ENCODE results near the gene FMO4. TPM values are rescaled to one million over a fixed set of nuclear protein-coding genes. Genes with fewer than 3 reads are reported as not detected.

The FMO4 gene
- total and polyA plus RNA-seq, 2 experiments from 2014 or later: 1.4 to 1.7 TPM

GRCh38 chr1:171346881-171347280 lies 32.9 kb downstream of the FMO4 start:
- Histone ChIP-seq H4K20me1 (ENCODE audit: insufficient read depth) (no peaks in the 10 kb centered on the region), H3K27ac (no peak overlapping the region), H3K9ac (no peak overlapping the region), H3F3A (ENCODE audit: insufficient read depth) (no peaks in the 10 kb centered on the region), H3K4me3 (no peak overlapping the region), H3K9me2 (ENCODE audit: insufficient read depth) (no peaks in the 10 kb centered on the region), H3K27me3 (replicated peaks; ENCODE audit: insufficient read depth) (no peaks in the 10 kb centered on the region), H3K79me2 (ENCODE audit: insufficient read depth) (no peaks in the 10 kb centered on the region), H3K4me2 (ENCODE audit: unreplicated experiment) (no peak overlapping the region), H3K36me3 (ENCODE audit: low read depth) (no peaks in the 10 kb centered on the region), H3K4me1 (ENCODE audit: insufficient read depth) (0 out of 2 replicates have a peak, but pooled peaks cover 3% of the 10 kb centered on the region), H2AFZ (no peak overlapping the region), H3K9me3 (ENCODE audit: low read depth) (no peaks in the 10 kb centered on the region)
- no peak for TF ChIP-seq EZH2 (IDR thresholded peaks at IDR 0.05; ENCODE audit: insufficient read depth, poor library complexity, severe bottlenecking)
- no peak for TF ChIP-seq EZH2phosphoT487 (IDR thresholded peaks at IDR 0.05; ENCODE audit: insufficient read depth, low read depth)
- 0 to 8% methylated on average over 1 of the region's 1 CpG for WGBS, 2 experiments (ENCODE audit: low coverage in 1 of 2, low lambda C conversion rate in 2 of 2, missing lambda C conversion rate in 2 of 2)
- in situ Hi-C loops (cut with MboI): no loop called here
- peak; percentile 35 for DNase-seq

GRCh38 chr1:171350594-171350993 lies 36.6 kb downstream of the FMO4 start:
- Histone ChIP-seq H3F3A (ENCODE audit: insufficient read depth) (no peaks in the 10 kb centered on the region), H3K79me2 (ENCODE audit: insufficient read depth) (no peaks in the 10 kb centered on the region), H3K9me2 (ENCODE audit: insufficient read depth) (no peaks in the 10 kb centered on the region), H3K27ac (no peak overlapping the region), H3K9me3 (ENCODE audit: low read depth) (no peaks in the 10 kb centered on the region), H2AFZ (no peak overlapping the region), H3K4me1 (ENCODE audit: insufficient read depth) (0 out of 2 replicates have a peak, but pooled peaks cover 3% of the 10 kb centered on the region), H3K27me3 (replicated peaks; ENCODE audit: insufficient read depth) (no peaks in the 10 kb centered on the region), H4K20me1 (ENCODE audit: insufficient read depth) (no peaks in the 10 kb centered on the region), H3K9ac (no peak overlapping the region), H3K4me3 (no peak overlapping the region), H3K36me3 (ENCODE audit: low read depth) (no peaks in the 10 kb centered on the region), H3K4me2 (ENCODE audit: unreplicated experiment) (no peak overlapping the region)
- TF ChIP-seq EZH2phosphoT487 (IDR thresholded peaks at IDR 0.05; ENCODE audit: insufficient read depth, low read depth) (no peak), EZH2 (IDR thresholded peaks at IDR 0.05; ENCODE audit: insufficient read depth, poor library complexity, severe bottlenecking) (no peak)
- no peak for DNase-seq
- in situ Hi-C loops (cut with MboI): no loop called here

DNA sequence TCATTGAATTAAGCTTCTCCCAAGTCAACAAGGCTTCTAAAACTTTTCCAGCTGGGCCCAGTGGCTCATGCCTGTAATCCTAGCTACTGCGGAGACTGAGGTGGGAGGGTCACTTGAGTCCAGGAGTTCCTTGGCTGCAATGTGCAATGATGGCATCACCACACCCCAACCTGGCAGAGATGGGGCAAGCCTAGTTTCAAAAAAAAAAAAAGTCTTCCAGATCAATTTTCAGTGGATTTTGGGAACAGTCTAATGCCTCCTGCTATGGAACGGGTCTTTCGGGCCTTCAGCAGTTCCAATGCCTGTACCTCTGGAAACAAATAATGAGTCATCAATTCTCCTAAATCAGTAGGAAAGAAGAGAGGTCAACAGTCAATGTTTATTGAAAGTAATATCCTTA lies 38.0 kb downstream of the FMO4 start:
- no peaks in the 10 kb centered on the region for H4K20me1 ChIP-seq (ENCODE audit: insufficient read depth)
- H3K4me1 ChIP-seq (ENCODE audit: insufficient read depth): no peaks in the 10 kb centered on the region
- H3K27me3 ChIP-seq (replicated peaks; ENCODE audit: insufficient read depth): no peaks in the 10 kb centered on the region
- no peaks in the 10 kb centered on the region for H3K79me2 ChIP-seq (ENCODE audit: insufficient read depth)
- no peaks in the 10 kb centered on the region for H3K36me3 ChIP-seq (ENCODE audit: low read depth)
- H3K9ac ChIP-seq: no peak overlapping the region
- no peak overlapping the region for H3K4me3 ChIP-seq
- in situ Hi-C loops (cut with MboI): no loop called here
- no peaks in the 10 kb centered on the region for H3K9me3 ChIP-seq (ENCODE audit: low read depth)
- H2AFZ ChIP-seq: no peak overlapping the region
- TF ChIP-seq EZH2 (IDR thresholded peaks at IDR 0.05; ENCODE audit: insufficient read depth, poor library complexity, severe bottlenecking): no peak
- no peak for TF ChIP-seq EZH2phosphoT487 (IDR thresholded peaks at IDR 0.05; ENCODE audit: insufficient read depth, low read depth)
- WGBS, 2 experiments (ENCODE audit: low coverage in 1 of 2, low lambda C conversion rate in 2 of 2, missing lambda C conversion rate in 2 of 2): 63 to 68% methylated on average over 3 of the region's 3 CpGs
- no peak for DNase-seq
- H3F3A ChIP-seq (ENCODE audit: insufficient read depth): no peaks in the 10 kb centered on the region
- H3K27ac ChIP-seq: no peak overlapping the region
- no peak overlapping the region for H3K4me2 ChIP-seq (ENCODE audit: unreplicated experiment)
- H3K9me2 ChIP-seq (ENCODE audit: insufficient read depth): no peaks in the 10 kb centered on the region

- Histone ChIP-seq H3K9ac (no peak overlapping the region), H4K20me1 (ENCODE audit: insufficient read depth) (no peaks in the 10 kb centered on the region), H3K9me3 (ENCODE audit: low read depth) (no peaks in the 10 kb centered on the region), H3K36me3 (ENCODE audit: low read depth) (no peaks in the 10 kb centered on the region), H3K9me2 (ENCODE audit: insufficient read depth) (no peaks in the 10 kb centered on the region), H3K27ac (no peak overlapping the region), H3F3A (ENCODE audit: insufficient read depth) (no peaks in the 10 kb centered on the region), H3K4me2 (ENCODE audit: unreplicated experiment) (no peak overlapping the region), H3K4me1 (ENCODE audit: insufficient read depth) (no peaks in the 10 kb centered on the region), H3K27me3 (replicated peaks; ENCODE audit: insufficient read depth) (no peaks in the 10 kb centered on the region), H3K79me2 (ENCODE audit: insufficient read depth) (no peaks in the 10 kb centered on the region), H2AFZ (no peak overlapping the region), H3K4me3 (no peak overlapping the region)
- in situ Hi-C loops (cut with MboI): no loop called here
- no peak for DNase-seq
- 63 to 79% methylated on average over 2 of the region's 2 CpGs for WGBS, 2 experiments (ENCODE audit: low coverage in 1 of 2, low lambda C conversion rate in 2 of 2, missing lambda C conversion rate in 2 of 2)
- TF ChIP-seq EZH2phosphoT487 (IDR thresholded peaks at IDR 0.05; ENCODE audit: insufficient read depth, low read depth) (no peak), EZH2 (IDR thresholded peaks at IDR 0.05; ENCODE audit: insufficient read depth, poor library complexity, severe bottlenecking) (no peak)
Measured at GRCh38 chr1:171352554-171352953, 38.6 kb downstream of the FMO4 start.

GRCh38 chr1:171355727-171356126 lies 41.7 kb downstream of the FMO4 start:
- H3K27me3 ChIP-seq (replicated peaks; ENCODE audit: insufficient read depth): 0 out of 2 replicates have a peak, but pooled peaks cover 4% of the 10 kb centered on the region
- DNase-seq: no peak
- no peaks in the 10 kb centered on the region for H3F3A ChIP-seq (ENCODE audit: insufficient read depth)
- no peaks in the 10 kb centered on the region for H3K4me1 ChIP-seq (ENCODE audit: insufficient read depth)
- no peaks in the 10 kb centered on the region for H3K36me3 ChIP-seq (ENCODE audit: low read depth)
- H3K9me3 ChIP-seq (ENCODE audit: low read depth): no peaks in the 10 kb centered on the region
- H2AFZ ChIP-seq: no peak overlapping the region
- no peak overlapping the region for H3K9ac ChIP-seq
- in situ Hi-C loops (cut with MboI): no loop called here
- H4K20me1 ChIP-seq (ENCODE audit: insufficient read depth): no peaks in the 10 kb centered on the region
- no peak overlapping the region for H3K4me2 ChIP-seq (ENCODE audit: unreplicated experiment)
- no peaks in the 10 kb centered on the region for H3K9me2 ChIP-seq (ENCODE audit: insufficient read depth)
- no peak overlapping the region for H3K27ac ChIP-seq
- no peak overlapping the region for H3K4me3 ChIP-seq
- TF ChIP-seq EZH2phosphoT487 (IDR thresholded peaks at IDR 0.05; ENCODE audit: insufficient read depth, low read depth) (no peak), EZH2 (IDR thresholded peaks at IDR 0.05; ENCODE audit: insufficient read depth, poor library complexity, severe bottlenecking) (no peak)
- no peaks in the 10 kb centered on the region for H3K79me2 ChIP-seq (ENCODE audit: insufficient read depth)
- 86 to 95% methylated on average over 3 of the region's 3 CpGs for WGBS, 2 experiments (ENCODE audit: low coverage in 1 of 2, low lambda C conversion rate in 2 of 2, missing lambda C conversion rate in 2 of 2)
